ENCODE measurements around the gene CDON.

Gene CDON

DNA sequence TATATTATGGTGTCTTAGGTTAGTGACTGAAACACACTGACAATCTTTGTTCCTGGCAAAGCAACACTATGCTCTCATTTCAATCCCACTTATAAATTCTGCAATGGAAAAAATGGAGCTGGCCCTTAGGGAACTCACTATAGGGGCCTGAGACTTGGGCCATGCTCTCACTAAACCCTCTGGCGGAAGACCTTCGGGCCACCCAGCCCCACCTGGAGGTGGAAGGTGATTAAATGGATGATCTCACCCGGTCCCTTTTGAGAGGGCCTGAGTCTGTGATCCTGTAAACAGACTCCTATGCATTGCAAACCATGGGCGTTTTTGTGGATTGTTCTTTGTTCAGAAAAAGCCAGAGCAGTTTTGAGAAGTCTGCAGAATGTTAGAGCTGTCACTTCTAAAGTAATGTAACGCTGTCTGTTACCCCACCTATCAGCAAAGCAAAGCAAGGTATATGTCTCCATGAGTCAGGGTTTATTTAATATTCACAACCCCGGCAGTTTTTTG, 17.0 kb upstream of the CDON start:
- no peak for TF ChIP-seq EGR1 (IDR thresholded peaks at IDR 0.05)
- TF ChIP-seq TEAD4 (IDR thresholded peaks at IDR 0.05), result no peak
- no peak for TF ChIP-seq CREB1 (IDR thresholded peaks at IDR 0.05; ENCODE audit: low read depth)
- TF ChIP-seq, protein P1, sequence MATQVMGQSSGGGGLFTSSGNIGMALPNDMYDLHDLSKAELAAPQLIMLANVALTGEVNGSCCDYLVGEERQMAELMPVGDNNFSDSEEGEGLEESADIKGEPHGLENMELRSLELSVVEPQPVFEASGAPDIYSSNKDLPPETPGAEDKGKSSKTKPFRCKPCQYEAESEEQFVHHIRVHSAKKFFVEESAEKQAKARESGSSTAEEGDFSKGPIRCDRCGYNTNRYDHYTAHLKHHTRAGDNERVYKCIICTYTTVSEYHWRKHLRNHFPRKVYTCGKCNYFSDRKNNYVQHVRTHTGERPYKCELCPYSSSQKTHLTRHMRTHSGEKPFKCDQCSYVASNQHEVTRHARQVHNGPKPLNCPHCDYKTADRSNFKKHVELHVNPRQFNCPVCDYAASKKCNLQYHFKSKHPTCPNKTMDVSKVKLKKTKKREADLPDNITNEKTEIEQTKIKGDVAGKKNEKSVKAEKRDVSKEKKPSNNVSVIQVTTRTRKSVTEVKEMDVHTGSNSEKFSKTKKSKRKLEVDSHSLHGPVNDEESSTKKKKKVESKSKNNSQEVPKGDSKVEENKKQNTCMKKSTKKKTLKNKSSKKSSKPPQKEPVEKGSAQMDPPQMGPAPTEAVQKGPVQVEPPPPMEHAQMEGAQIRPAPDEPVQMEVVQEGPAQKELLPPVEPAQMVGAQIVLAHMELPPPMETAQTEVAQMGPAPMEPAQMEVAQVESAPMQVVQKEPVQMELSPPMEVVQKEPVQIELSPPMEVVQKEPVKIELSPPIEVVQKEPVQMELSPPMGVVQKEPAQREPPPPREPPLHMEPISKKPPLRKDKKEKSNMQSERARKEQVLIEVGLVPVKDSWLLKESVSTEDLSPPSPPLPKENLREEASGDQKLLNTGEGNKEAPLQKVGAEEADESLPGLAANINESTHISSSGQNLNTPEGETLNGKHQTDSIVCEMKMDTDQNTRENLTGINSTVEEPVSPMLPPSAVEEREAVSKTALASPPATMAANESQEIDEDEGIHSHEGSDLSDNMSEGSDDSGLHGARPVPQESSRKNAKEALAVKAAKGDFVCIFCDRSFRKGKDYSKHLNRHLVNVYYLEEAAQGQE (IDR thresholded peaks at IDR 0.05; ENCODE audit: low read depth), result no peak
- no peak for TF ChIP-seq YY1 (IDR thresholded peaks at IDR 0.05; ENCODE audit: low read depth)
- TF ChIP-seq EP300 (IDR thresholded peaks at IDR 0.05; ENCODE audit: borderline replicate concordance), result no peak
- TF ChIP-seq FOXM1 (IDR thresholded peaks at IDR 0.05; ENCODE audit: borderline replicate concordance, low read depth), result no peak
- TF ChIP-seq, protein P2, sequence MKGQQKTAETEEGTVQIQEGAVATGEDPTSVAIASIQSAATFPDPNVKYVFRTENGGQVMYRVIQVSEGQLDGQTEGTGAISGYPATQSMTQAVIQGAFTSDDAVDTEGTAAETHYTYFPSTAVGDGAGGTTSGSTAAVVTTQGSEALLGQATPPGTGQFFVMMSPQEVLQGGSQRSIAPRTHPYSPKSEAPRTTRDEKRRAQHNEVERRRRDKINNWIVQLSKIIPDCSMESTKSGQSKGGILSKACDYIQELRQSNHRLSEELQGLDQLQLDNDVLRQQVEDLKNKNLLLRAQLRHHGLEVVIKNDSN (IDR thresholded peaks at IDR 0.05), result no peak
- no peak for TF ChIP-seq TCF12 (IDR thresholded peaks at IDR 0.05; ENCODE audit: low read depth)
- TF ChIP-seq RAD21 (IDR thresholded peaks at IDR 0.05; ENCODE audit: low read depth), result no peak

DNA sequence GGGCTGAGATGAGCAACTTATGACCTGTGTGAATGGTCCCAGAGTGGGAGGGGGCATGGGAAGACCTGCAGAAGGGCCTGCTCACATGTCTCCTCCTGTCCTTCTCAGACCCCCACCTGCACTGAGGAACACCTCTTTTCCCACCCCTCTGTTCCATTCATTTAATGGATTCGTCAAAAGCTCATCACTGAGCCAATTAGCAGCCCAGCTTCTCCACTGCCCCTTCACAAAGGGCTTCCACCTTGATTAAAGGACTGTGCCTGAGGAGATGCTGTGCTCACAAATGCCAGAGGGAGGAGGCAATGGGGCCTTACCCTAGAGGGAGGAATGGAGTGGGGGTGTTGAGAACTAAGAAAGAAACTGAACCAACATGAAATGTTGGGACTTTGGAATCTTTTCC, 14.0 kb upstream of the CDON start:
- TF ChIP-seq ZBTB7A (IDR thresholded peaks at IDR 0.05; ENCODE audit: low read depth) (no peak), TAF1 (IDR thresholded peaks at IDR 0.05; ENCODE audit: low read depth) (no peak), TCF12 (IDR thresholded peaks at IDR 0.05; ENCODE audit: low read depth) (no peak), EP300 (IDR thresholded peaks at IDR 0.05; ENCODE audit: borderline replicate concordance) (no peak), EGR1 (IDR thresholded peaks at IDR 0.05) (no peak), TEAD4 (IDR thresholded peaks at IDR 0.05) (no peak), CREB1 (IDR thresholded peaks at IDR 0.05; ENCODE audit: low read depth) (no peak), YY1 (IDR thresholded peaks at IDR 0.05; ENCODE audit: low read depth) (no peak), NFIC (IDR thresholded peaks at IDR 0.05) (no peak), RAD21 (IDR thresholded peaks at IDR 0.05; ENCODE audit: low read depth) (no peak), CEBPB (IDR thresholded peaks at IDR 0.05) (no peak)
- TF ChIP-seq, protein P1 (IDR thresholded peaks at IDR 0.05; ENCODE audit: low read depth), result no peak
- TF ChIP-seq, protein P2 (IDR thresholded peaks at IDR 0.05), result no peak
- TF ChIP-seq, protein P3, sequence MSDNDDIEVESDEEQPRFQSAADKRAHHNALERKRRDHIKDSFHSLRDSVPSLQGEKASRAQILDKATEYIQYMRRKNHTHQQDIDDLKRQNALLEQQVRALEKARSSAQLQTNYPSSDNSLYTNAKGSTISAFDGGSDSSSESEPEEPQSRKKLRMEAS (IDR thresholded peaks at IDR 0.05), result no peak

DNA sequence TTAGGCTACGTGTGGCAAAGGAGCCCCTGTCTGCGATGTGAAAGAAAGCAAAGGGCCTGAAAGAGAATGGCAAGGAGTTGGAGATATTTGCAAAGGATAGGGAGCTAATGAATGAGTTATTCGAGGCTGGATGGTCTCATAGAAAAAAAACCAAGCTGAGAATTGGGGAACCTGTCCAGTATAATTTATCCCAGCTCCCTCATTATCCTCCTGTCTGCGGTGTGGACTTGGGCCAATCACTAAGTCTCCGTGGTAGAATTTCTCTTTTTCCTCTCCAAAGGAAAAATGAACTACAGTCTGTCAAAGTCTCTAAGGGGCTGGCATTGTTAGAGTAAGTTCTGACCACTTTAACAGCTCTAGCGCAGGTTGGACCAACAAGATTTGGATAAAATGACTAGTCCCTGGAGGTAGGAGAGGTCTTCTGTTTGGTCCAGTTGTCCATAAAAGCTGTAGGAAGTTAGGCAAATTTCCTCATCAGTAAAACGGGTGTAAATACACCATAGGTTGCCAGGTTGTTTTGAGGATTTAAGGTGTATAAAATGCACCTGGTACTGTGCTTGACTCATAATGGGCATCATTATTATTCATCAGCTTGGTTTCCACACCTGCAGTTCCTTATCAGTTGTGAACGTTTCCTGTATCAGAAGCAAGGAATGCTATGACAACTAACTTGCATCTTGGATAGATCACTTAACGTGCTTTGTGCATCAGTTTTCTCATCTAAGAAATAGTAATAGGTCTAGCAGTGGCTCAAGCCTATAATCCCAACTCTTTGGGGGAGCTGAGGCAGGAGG, 10.3 kb upstream of the CDON start:
- TF ChIP-seq ZBTB7A (IDR thresholded peaks at IDR 0.05; ENCODE audit: low read depth) (no peak), YY1 (IDR thresholded peaks at IDR 0.05; ENCODE audit: low read depth) (no peak), RAD21 (IDR thresholded peaks at IDR 0.05; ENCODE audit: low read depth) (no peak), FOXM1 (IDR thresholded peaks at IDR 0.05; ENCODE audit: borderline replicate concordance, low read depth) (no peak), EGR1 (IDR thresholded peaks at IDR 0.05) (no peak), EP300 (IDR thresholded peaks at IDR 0.05; ENCODE audit: borderline replicate concordance) (no peak), TAF1 (IDR thresholded peaks at IDR 0.05; ENCODE audit: low read depth) (no peak), TCF12 (IDR thresholded peaks at IDR 0.05; ENCODE audit: low read depth) (no peak), CREB1 (IDR thresholded peaks at IDR 0.05; ENCODE audit: low read depth) (no peak), TEAD4 (IDR thresholded peaks at IDR 0.05) (no peak)
- TF ChIP-seq, protein P3 (IDR thresholded peaks at IDR 0.05), result no peak
- TF ChIP-seq, protein P2 (IDR thresholded peaks at IDR 0.05), result no peak

DNA sequence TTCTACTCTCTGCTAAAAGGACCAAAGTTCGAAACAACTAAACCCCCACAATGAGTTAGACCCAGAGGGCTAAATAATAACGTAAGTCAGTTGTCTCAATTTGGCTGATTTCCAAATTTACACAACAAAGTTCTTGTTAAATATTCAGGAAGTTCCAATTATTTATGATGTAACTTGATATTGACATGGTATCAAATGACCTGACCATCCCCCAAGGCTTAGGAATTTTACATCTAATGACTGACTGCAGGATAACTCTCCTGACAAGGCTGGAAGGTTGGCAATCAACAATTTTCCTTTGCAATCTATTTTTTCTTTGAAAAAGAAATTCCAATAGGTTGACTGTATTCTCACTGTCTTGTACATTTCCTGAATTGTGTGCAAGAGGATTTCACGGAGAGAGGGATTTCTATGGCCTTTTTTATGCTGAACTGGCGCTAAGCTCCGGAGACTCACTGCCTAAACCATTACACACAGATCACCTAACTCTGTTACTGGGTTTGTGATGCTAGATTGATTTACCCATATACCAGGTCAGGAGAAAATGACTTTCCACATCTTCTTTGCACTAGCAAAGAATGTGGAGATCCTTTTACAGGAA, 9.6 kb upstream of the CDON start:
- TF ChIP-seq TEAD4 (IDR thresholded peaks at IDR 0.05) (peak; percentile 51), FOXM1 (IDR thresholded peaks at IDR 0.05; ENCODE audit: borderline replicate concordance, low read depth) (no peak), TCF12 (IDR thresholded peaks at IDR 0.05; ENCODE audit: low read depth) (no peak), EP300 (IDR thresholded peaks at IDR 0.05; ENCODE audit: borderline replicate concordance) (peak; percentile 41; the same call in 1 of the 2 replicates), EGR1 (IDR thresholded peaks at IDR 0.05) (no peak), NFIC (IDR thresholded peaks at IDR 0.05) (peak; percentile 71), TAF1 (IDR thresholded peaks at IDR 0.05; ENCODE audit: low read depth) (no peak), YY1 (IDR thresholded peaks at IDR 0.05; ENCODE audit: low read depth) (no peak), CREB1 (IDR thresholded peaks at IDR 0.05; ENCODE audit: low read depth) (no peak), RAD21 (IDR thresholded peaks at IDR 0.05; ENCODE audit: low read depth) (peak; percentile 5; the same call in 1 of the 2 replicates), ZBTB7A (IDR thresholded peaks at IDR 0.05; ENCODE audit: low read depth) (no peak), CEBPB (IDR thresholded peaks at IDR 0.05) (no peak)
- TF ChIP-seq, protein P2 (IDR thresholded peaks at IDR 0.05), result no peak
- TF ChIP-seq, protein P3 (IDR thresholded peaks at IDR 0.05), result no peak
- TF ChIP-seq, protein P1 (IDR thresholded peaks at IDR 0.05; ENCODE audit: low read depth), result no peak

All from Ishikawa (cell line).